H1 (cell line): ENCODE data around the gene OPCML. TPM values are rescaled to one million over a fixed set of nuclear protein-coding genes. Genes with fewer than 3 reads are reported as not detected.

Experiments used
- BRCA1 ChIP-seq: IDR thresholded peaks from 2 replicates; pipeline ENCODE4 v1.6.1; 2012; ENCODE audit warnings: low read depth, low read length, improper control_type of control experiment
- EGR1 ChIP-seq: IDR thresholded peaks from 2 replicates; pipeline ENCODE4 v1.6.1; 2011; ENCODE audit warnings: low read depth, low read length, borderline replicate concordance
- HDAC6 ChIP-seq: IDR thresholded peaks from one replicate; pipeline ENCODE4 v1.7.1; 2012; ENCODE audit warnings: low read depth, mild to moderate bottlenecking, inconsistent platforms, low read length, moderate library complexity
- JUN ChIP-seq: IDR thresholded peaks from 2 replicates; pipeline ENCODE4 v1.6.1; 2011; ENCODE audit warnings: low read depth, mild to moderate bottlenecking, improper control_type of control experiment, low read length
- KDM4A ChIP-seq: IDR thresholded peaks from one replicate; pipeline ENCODE4 v1.7.1; 2012; ENCODE audit warnings: low read depth, mild to moderate bottlenecking, moderate library complexity, low read length, inconsistent platforms; ENCODE audit not compliant: severe bottlenecking
- KDM5A ChIP-seq: fragments of 200-600 bp; IDR thresholded peaks from 2 replicates; pipeline ENCODE4 v1.7.1; 2012; ENCODE audit warnings: mild to moderate bottlenecking, low read length, inconsistent platforms, mixed read lengths
- RXRA ChIP-seq: IDR thresholded peaks from 2 replicates; pipeline ENCODE4 v1.6.1; 2011; ENCODE audit warnings: low read depth, mild to moderate bottlenecking, low read length, moderate library complexity; ENCODE audit not compliant: insufficient read depth
- SIN3A ChIP-seq, 2 experiments: IDR thresholded peaks in 1 of 2; conservative IDR thresholded peaks in 1 of 2; 2 replicates each; pipeline ENCODE4 v1.6.1; 2011 to 2012; ENCODE audit warnings: low read length in 2 of 2, improper control_type of control experiment in 1 of 2, low read depth in 1 of 2, mild to moderate bottlenecking in 1 of 2
- SP2 ChIP-seq: IDR thresholded peaks from 2 replicates; pipeline ENCODE4 v1.6.1; 2012; ENCODE audit warnings: mild to moderate bottlenecking, low read length, inconsistent platforms
- TAF7 ChIP-seq: optimal IDR thresholded peaks from 2 replicates; pipeline ENCODE3; 2011; ENCODE audit warnings: low read depth, mild to moderate bottlenecking, inconsistent platforms, low read length, moderate library complexity, borderline replicate concordance
- TEAD4 ChIP-seq: IDR thresholded peaks from 2 replicates; pipeline ENCODE4 v1.6.1; 2012; ENCODE audit warnings: low read depth, low read length, inconsistent platforms, mixed read lengths
- polyA plus RNA-seq, 7 experiments: library from polyadenylated mRNA; depleted of rRNA in 3 of 7; stranded (reverse) in 5 of 7; unstranded in 2 of 7; fragments of >200 nt in 5 of 7; fragments of 200-250 nt in 2 of 7; gene quantifications; 1 replicate in 5 of 7; 2 replicates in 1 of 7; 4 replicates in 1 of 7; pipeline versions ENCODE4 v1.2.1 to v1.2.3, GENCODE V29; 2011 to 2013; ENCODE audit warnings: missing spikeins in 2 of 7, mixed read lengths in 2 of 7
- total RNA-seq: library from RNA; stranded (reverse); fragmentation: NEBNext Ultra II Directional; extraction: Animal tissue kit (Norgen Biotek cat#: 25700); gene quantifications from 2 replicates; pipeline ENCODE4 v1.2.1, GENCODE V29; 2021
- TF ChIP-seq, protein P1 (sequence below): fragments of 300-600 bp; sonication (generic); IDR thresholded peaks from 2 replicates; pipeline ENCODE4 v1.7.1; 2012; ENCODE audit warnings: low read length, moderate library complexity, mild to moderate bottlenecking, inconsistent platforms; ENCODE audit not compliant: insufficient replicate concordance

OPCML gene
- total and polyA plus RNA-seq, 2 of the 8 experiments (the other 6 are each of a cell fraction or from before 2014, with no cell fraction given) = 2.3 to 3.1 TPM

DNA sequence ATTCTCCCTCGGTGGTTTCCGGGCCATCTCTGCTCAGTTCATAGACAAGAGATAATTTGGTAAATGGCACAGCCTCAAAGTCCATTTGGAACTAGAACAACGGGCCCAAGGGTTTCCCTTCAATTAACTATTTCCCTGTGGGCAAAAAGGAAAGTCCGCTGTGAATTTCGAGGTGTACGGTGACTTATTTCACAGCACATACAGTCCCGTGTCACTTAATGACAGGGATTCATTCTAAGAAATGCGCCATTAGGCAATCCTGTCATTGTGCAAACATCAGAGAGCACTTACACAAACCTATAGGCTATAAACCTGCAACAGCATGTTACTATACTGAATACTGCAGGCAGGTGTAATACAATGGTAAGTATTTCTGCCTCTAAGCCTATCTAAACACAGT lies 551.6 kb downstream of the OPCML start (continued):
- TF ChIP-seq, protein P1, sequence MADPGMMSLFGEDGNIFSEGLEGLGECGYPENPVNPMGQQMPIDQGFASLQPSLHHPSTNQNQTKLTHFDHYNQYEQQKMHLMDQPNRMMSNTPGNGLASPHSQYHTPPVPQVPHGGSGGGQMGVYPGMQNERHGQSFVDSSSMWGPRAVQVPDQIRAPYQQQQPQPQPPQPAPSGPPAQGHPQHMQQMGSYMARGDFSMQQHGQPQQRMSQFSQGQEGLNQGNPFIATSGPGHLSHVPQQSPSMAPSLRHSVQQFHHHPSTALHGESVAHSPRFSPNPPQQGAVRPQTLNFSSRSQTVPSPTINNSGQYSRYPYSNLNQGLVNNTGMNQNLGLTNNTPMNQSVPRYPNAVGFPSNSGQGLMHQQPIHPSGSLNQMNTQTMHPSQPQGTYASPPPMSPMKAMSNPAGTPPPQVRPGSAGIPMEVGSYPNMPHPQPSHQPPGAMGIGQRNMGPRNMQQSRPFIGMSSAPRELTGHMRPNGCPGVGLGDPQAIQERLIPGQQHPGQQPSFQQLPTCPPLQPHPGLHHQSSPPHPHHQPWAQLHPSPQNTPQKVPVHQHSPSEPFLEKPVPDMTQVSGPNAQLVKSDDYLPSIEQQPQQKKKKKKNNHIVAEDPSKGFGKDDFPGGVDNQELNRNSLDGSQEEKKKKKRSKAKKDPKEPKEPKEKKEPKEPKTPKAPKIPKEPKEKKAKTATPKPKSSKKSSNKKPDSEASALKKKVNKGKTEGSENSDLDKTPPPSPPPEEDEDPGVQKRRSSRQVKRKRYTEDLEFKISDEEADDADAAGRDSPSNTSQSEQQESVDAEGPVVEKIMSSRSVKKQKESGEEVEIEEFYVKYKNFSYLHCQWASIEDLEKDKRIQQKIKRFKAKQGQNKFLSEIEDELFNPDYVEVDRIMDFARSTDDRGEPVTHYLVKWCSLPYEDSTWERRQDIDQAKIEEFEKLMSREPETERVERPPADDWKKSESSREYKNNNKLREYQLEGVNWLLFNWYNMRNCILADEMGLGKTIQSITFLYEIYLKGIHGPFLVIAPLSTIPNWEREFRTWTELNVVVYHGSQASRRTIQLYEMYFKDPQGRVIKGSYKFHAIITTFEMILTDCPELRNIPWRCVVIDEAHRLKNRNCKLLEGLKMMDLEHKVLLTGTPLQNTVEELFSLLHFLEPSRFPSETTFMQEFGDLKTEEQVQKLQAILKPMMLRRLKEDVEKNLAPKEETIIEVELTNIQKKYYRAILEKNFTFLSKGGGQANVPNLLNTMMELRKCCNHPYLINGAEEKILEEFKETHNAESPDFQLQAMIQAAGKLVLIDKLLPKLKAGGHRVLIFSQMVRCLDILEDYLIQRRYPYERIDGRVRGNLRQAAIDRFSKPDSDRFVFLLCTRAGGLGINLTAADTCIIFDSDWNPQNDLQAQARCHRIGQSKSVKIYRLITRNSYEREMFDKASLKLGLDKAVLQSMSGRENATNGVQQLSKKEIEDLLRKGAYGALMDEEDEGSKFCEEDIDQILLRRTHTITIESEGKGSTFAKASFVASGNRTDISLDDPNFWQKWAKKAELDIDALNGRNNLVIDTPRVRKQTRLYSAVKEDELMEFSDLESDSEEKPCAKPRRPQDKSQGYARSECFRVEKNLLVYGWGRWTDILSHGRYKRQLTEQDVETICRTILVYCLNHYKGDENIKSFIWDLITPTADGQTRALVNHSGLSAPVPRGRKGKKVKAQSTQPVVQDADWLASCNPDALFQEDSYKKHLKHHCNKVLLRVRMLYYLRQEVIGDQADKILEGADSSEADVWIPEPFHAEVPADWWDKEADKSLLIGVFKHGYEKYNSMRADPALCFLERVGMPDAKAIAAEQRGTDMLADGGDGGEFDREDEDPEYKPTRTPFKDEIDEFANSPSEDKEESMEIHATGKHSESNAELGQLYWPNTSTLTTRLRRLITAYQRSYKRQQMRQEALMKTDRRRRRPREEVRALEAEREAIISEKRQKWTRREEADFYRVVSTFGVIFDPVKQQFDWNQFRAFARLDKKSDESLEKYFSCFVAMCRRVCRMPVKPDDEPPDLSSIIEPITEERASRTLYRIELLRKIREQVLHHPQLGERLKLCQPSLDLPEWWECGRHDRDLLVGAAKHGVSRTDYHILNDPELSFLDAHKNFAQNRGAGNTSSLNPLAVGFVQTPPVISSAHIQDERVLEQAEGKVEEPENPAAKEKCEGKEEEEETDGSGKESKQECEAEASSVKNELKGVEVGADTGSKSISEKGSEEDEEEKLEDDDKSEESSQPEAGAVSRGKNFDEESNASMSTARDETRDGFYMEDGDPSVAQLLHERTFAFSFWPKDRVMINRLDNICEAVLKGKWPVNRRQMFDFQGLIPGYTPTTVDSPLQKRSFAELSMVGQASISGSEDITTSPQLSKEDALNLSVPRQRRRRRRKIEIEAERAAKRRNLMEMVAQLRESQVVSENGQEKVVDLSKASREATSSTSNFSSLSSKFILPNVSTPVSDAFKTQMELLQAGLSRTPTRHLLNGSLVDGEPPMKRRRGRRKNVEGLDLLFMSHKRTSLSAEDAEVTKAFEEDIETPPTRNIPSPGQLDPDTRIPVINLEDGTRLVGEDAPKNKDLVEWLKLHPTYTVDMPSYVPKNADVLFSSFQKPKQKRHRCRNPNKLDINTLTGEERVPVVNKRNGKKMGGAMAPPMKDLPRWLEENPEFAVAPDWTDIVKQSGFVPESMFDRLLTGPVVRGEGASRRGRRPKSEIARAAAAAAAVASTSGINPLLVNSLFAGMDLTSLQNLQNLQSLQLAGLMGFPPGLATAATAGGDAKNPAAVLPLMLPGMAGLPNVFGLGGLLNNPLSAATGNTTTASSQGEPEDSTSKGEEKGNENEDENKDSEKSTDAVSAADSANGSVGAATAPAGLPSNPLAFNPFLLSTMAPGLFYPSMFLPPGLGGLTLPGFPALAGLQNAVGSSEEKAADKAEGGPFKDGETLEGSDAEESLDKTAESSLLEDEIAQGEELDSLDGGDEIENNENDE = no peak
- TF ChIP-seq BRCA1 (no peak), SP2 (no peak), TAF7 (no peak), SIN3A (conservative IDR thresholded peaks at IDR 0.05 in 1 of 2, IDR thresholded peaks at IDR 0.05 in 1 of 2; ENCODE audit: low read depth in 1 of 2, low read length in 2 of 2) (no peak), TEAD4 (no peak), HDAC6 (no peak), EGR1 (no peak), JUN (no peak), KDM4A (no peak), KDM5A (no peak), RXRA (no peak)
